LNCAP (cell line): Measurements from ENCODE around the gene SLF1.

ENCODE experiments used
- TF ChIP-seq, protein P1 (sequence below): fragments of 450-650 bp; IDR thresholded peaks from 2 replicates; pipeline ENCODE4 v1.5.1; 2017; ENCODE audit warnings: mild to moderate bottlenecking

The SLF1 gene

DNA sequence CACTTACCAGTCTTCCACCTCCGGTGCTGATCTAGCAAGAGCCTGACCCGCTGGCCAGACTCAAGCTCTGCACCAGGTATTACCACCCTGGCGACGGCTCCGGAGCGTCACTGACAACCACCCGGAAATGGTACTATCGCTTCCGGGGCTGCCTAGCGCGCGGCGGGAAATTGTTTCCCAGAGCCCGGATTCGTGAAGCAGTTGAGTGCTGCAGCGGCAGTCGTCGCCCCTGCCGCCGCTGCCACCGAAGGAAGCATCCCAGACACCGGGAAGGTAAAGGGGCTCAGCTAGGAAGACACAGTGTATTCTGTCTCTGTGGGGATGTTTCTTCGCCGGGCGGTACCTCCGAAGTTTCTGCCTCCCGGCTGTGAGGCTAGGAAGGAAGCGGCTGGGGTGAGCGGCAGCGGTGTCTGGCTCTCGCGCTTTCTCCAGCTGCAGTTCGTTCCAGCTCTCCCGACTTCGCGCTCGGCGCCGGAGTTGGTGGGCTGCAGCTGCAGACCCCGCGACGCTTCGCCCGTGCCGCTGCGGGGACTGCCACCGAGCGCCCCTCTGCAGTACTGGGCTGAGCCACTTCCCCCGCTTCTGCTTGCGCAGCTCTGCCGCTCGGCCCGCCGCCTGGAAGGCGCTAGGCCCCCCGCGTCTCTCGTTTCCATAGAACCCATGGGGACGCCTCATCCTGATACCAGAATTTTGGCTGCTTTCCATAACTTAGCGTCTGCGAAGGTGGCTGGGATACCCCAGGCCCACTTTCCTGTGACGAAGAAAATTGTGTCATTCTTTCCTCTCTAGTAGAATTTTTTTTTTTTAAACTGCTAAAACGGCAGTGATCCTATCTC is at the start of gene SLF1, which contains the start of gene KIAA0825:
SLF1 (plus strand) TSS at position 177 of the 836 bp plus-strand sequence. CDS start 10,142 bp downstream, outside the sequence.
KIAA0825 (minus strand) TSS at position 112 of the 836 bp plus-strand sequence. CDS start 81,478 bp downstream, outside the sequence.
- TF ChIP-seq, protein P1, sequence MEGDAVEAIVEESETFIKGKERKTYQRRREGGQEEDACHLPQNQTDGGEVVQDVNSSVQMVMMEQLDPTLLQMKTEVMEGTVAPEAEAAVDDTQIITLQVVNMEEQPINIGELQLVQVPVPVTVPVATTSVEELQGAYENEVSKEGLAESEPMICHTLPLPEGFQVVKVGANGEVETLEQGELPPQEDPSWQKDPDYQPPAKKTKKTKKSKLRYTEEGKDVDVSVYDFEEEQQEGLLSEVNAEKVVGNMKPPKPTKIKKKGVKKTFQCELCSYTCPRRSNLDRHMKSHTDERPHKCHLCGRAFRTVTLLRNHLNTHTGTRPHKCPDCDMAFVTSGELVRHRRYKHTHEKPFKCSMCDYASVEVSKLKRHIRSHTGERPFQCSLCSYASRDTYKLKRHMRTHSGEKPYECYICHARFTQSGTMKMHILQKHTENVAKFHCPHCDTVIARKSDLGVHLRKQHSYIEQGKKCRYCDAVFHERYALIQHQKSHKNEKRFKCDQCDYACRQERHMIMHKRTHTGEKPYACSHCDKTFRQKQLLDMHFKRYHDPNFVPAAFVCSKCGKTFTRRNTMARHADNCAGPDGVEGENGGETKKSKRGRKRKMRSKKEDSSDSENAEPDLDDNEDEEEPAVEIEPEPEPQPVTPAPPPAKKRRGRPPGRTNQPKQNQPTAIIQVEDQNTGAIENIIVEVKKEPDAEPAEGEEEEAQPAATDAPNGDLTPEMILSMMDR: no peak

DNA sequence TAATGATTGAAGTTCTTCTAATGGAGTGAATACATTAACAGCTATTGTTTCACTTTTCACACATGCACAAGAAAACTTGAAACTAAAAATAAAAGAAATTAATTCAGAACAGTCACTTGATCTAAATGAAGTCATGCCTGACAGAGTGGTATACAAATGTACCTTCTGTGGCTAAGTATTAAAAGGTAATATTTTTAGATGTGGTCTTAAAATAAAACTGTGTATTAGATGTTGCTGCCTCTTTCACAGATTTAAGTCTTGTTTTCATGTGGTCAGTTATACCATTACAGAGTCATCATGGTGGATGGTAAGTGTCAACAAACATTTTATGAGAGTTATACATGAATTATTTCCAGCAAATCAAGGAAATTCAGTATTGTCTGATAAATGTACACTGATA is 47.1 kb upstream of the SLF1 start:
- TF ChIP-seq, protein P1: no peak

DNA sequence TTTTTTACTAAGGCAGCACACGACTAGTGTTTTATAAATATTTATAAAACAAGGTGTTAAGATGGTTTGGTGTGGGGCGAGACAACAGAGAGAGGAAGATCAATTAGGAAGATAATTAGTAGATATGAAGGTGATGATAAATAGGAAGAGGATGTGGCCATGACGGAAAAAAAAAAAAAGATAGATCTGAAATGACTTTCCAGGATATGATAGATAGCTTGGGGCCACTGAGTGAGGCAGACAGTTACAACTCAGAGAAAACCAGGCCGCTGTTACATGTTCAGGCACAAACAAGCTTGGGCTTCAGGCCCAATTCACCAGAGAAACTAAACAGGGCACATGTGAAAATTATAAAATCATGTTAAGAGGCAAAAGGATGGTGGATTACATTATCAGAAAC is 43.3 kb upstream of the SLF1 start:
- TF ChIP-seq, protein P1: no peak

DNA sequence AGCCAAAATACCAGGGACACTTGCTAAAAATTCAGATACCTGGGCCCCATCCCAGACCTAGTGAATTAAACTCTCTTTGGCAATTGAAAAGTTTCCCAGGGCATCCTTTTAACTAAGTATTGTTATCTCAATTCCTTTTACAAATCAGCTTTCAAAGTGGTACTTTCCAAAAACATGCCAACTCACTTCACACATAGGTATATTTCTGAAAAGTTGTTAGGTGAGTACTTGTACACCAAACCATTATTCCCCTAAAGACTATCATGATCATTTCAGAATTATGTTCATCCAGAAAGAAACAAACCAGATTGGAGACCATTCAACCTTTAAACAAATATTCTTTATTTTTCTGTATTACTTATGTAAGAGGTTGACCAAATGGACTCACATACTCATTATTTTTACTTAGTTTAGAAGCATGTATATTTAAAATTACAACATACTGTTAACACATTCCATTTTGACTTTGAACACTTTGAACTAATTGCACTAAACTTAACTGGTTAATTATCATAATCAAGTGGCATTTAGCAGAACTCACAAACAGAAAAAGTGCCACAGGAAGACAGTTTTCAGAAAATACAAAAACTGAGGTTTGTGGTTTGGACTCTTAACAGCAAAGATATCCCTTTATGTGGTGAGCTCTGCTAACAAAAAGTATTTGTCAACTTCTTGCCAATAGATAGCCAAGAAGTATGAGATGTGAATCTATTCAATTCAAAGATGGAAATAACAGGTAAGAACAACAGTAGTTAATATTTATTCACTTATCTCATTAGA is 40.8 kb upstream of the SLF1 start:
- TF ChIP-seq, protein P1: no peak

DNA sequence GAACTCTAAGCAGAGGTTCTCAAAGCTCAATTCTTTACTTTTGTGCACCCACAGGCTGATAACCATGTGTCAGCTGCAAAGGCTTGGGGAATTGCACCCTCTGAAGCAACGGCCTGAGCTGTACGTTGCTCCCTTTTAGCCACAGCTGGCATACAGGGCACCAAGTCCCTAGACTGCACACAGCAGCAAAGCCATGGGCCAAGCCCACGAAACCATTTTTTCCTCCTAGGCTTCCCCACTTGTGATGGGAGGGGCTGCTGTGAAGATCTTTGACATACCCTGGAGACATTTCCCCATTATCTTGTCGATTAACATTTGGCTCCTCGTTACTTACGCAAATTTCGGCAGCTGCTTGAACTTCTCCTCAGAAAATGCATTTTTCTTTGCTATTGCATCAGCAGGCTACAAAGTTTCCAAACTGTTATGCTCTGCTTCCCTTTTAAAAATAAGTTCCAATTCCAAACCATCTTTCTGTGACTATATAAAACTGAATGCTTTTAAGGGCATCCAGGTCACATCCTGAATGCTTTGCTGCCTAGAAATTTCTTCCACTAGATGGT is 23.1 kb upstream of the SLF1 start:
- TF ChIP-seq, protein P1: no peak

DNA sequence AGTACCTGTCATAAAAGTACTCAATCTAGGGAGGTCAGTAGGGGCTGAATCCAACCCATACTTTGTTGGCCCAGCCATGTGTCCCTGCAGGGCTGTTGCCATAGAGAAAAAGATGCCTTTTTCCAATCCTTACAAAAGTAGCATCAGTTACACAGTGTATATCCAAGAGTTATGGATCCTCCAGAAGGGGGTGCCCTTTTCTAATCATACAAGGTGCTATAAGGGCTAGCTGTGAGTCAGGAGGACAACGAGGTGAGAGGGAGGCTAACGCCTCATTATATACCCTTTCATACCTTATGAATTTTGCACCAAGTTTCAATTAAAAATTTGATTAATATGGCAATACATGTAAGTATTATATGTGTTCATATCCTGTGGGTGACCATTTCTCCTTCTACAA is 4.9 kb upstream of the SLF1 start:
- TF ChIP-seq, protein P1: peak; percentile 43

DNA sequence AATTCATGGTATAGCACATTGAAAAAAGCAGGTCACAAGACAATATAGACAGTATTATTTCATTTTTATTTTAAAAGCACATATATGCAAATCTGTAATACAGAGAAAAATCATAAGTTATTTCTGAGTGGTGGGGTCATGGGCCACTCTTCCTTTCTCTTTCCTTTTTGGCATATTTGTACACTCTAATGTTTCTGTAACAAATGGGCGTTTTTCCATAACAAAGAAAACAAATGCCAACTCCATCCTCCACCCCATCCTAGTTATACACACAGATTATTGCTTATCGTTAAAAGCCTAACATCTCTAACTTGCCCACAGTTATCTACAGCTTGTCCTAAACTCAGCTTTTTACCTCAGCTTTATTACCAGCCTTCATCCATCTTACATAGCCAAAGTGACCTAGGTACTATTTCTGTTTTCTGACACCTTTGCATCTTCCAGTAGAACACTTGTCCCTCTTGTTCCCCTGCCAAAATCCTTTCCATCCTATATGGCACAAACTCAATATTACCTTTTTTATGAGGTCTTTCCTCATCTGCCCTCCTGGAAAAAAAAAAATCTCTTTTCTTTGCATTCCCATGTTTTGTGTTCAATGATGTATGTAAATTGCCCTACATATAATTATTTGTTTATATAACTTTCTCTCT is 4.2 kb upstream of the SLF1 start:
- TF ChIP-seq, protein P1: no peak
